ENCODE results near the gene IGHMBP2.

IGHMBP2 gene

GRCh38 chr11:68903288-68904247, at the start of gene IGHMBP2, which contains the start of gene MRPL21:
Gene IGHMBP2, plus strand, starts transcription at chr11:68903891. Its CDS starts 62 bp downstream, at chr11:68903953.
Gene MRPL21, minus strand, starts transcription at chr11:68903832. Its CDS starts 22 bp downstream, at chr11:68903810.
- H3K4me1 ChIP-seq (ENCODE audit: control insufficient read depth, insufficient read depth, low read length): no peaks in the 10 kb centered on the region
- POLR2A ChIA-PET: interaction anchor here (0.5 to 1.2 kb wide), 5 partner anchors 9 to 873 kb away, joined by 3 to 7 read pairs (median 3); partner anchors contain the start of genes NDUFS8 and TPCN2
- H3K27ac ChIP-seq (ENCODE audit: extremely low read depth, low read depth, low read length): peak within 1 kb of the TSS; percentile 40
- H3K9me3 ChIP-seq (ENCODE audit: control insufficient read depth, insufficient read depth, low read depth, low read length): no peaks in the 10 kb centered on the region
- peak within 1 kb of the TSS; percentile 99 for H3K4me3 ChIP-seq (ENCODE audit: low read depth, low read length)
- peaks cover 0 to 43% of the 10 kb centered on the region in 2 experiments; a peak in 2 of 3 replicates for H3K36me3 ChIP-seq (ENCODE audit: control insufficient read depth in 2 of 2, insufficient read depth in 1 of 2, low read length in 2 of 2)
- CTCF ChIA-PET: interaction anchor here (0.5 to 0.8 kb wide), 3 partner anchors 25 to 208 kb away, joined by 3 to 8 read pairs (median 4); no protein-coding TSS in a partner anchor
- TF ChIP-seq ZNF223 (tag by site-specific recombination; IDR thresholded peaks at IDR 0.05) (no peak), BCL11B (tag by site-specific recombination; IDR thresholded peaks at IDR 0.05; ENCODE audit: low read depth) (no peak), ZNF155 (tag by site-specific recombination; IDR thresholded peaks at IDR 0.05) (no peak), ZFP69B (tag by site-specific recombination; IDR thresholded peaks at IDR 0.05) (peak; percentile 82), ZNF24 (tag by site-specific recombination; IDR thresholded peaks at IDR 0.05) (peak; percentile 70; the same call in 1 of the 2 replicates), ZNF174 (tag by site-specific recombination; IDR thresholded peaks at IDR 0.05) (no peak), ZNF175 (tag by site-specific recombination; IDR thresholded peaks at IDR 0.05) (no peak), ZNF510 (tag by site-specific recombination; IDR thresholded peaks at IDR 0.05; ENCODE audit: insufficient replicate concordance) (no peak), ZNF596 (tag by site-specific recombination; IDR thresholded peaks at IDR 0.05) (no peak), ZFP41 (tag by site-specific recombination; IDR thresholded peaks at IDR 0.05; ENCODE audit: borderline replicate concordance) (peak; percentile 86), ZNF777 (tag by site-specific recombination; IDR thresholded peaks at IDR 0.05; ENCODE audit: borderline replicate concordance) (peak; percentile 76; the same call in 1 of the 2 replicates), ZNF146 (tag by site-specific recombination; IDR thresholded peaks at IDR 0.05) (peak; percentile 46; the same call in 1 of the 2 replicates), ZNF529 (tag by site-specific recombination; IDR thresholded peaks at IDR 0.05; ENCODE audit: insufficient replicate concordance) (no peak), ZNF76 (tag by site-specific recombination; IDR thresholded peaks at IDR 0.05; ENCODE audit: borderline replicate concordance, low read depth) (peak; percentile 83), SALL2 (tag by site-specific recombination; IDR thresholded peaks at IDR 0.05; ENCODE audit: borderline replicate concordance) (no peak), KLF16 (tag by site-specific recombination; IDR thresholded peaks at IDR 0.05) (peak; percentile 86), HOXD13 (CRISPR knock-in tag; IDR thresholded peaks at IDR 0.05; ENCODE audit: borderline replicate concordance) (no peak), ZNF548 (tag by site-specific recombination; IDR thresholded peaks at IDR 0.05) (no peak), ZNF704 (tag by site-specific recombination; IDR thresholded peaks at IDR 0.05) (no peak), PRDM1 (tag by site-specific recombination; IDR thresholded peaks at IDR 0.05) (no peak), ZNF580 (tag by site-specific recombination; IDR thresholded peaks at IDR 0.05) (peak; percentile 49; the same call in 1 of the 2 replicates), ZNF114 (tag by site-specific recombination; IDR thresholded peaks at IDR 0.05) (no peak), ZNF843 (tag by site-specific recombination; IDR thresholded peaks at IDR 0.05) (peak; percentile 56; the same call in 1 of the 2 replicates), ZNF221 (tag by site-specific recombination; IDR thresholded peaks at IDR 0.05; ENCODE audit: borderline replicate concordance) (no peak), ZNF423 (tag by site-specific recombination; IDR thresholded peaks at IDR 0.05) (no peak), ZNF585B (tag by site-specific recombination; IDR thresholded peaks at IDR 0.05) (no peak), KLF10 (tag by site-specific recombination; IDR thresholded peaks at IDR 0.05) (peak; percentile 59; the same call in 1 of the 2 replicates), SP2 (tag by site-specific recombination; IDR thresholded peaks at IDR 0.05) (peak; percentile 71), HOXC10 (CRISPR knock-in tag; IDR thresholded peaks at IDR 0.05) (no peak), ZNF544 (tag by site-specific recombination; IDR thresholded peaks at IDR 0.05) (no peak), HOXA7 (CRISPR knock-in tag; IDR thresholded peaks at IDR 0.05; ENCODE audit: borderline replicate concordance) (no peak), ZNF132 (tag by site-specific recombination; IDR thresholded peaks at IDR 0.05; ENCODE audit: borderline replicate concordance) (no peak)
- TF ChIP-seq, protein P1, sequence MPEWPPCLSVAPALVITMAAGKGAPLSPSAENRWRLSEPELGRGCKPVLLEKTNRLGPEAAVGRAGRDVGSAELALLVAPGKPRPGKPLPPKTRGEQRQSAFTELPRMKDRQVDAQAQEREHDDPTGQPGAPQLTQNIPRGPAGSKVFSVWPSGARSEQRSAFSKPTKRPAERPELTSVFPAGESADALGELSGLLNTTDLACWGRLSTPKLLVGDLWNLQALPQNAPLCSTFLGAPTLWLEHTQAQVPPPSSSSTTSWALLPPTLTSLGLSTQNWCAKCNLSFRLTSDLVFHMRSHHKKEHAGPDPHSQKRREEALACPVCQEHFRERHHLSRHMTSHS (tag by site-specific recombination; IDR thresholded peaks at IDR 0.05): no peak
- TF ChIP-seq, protein P2, sequence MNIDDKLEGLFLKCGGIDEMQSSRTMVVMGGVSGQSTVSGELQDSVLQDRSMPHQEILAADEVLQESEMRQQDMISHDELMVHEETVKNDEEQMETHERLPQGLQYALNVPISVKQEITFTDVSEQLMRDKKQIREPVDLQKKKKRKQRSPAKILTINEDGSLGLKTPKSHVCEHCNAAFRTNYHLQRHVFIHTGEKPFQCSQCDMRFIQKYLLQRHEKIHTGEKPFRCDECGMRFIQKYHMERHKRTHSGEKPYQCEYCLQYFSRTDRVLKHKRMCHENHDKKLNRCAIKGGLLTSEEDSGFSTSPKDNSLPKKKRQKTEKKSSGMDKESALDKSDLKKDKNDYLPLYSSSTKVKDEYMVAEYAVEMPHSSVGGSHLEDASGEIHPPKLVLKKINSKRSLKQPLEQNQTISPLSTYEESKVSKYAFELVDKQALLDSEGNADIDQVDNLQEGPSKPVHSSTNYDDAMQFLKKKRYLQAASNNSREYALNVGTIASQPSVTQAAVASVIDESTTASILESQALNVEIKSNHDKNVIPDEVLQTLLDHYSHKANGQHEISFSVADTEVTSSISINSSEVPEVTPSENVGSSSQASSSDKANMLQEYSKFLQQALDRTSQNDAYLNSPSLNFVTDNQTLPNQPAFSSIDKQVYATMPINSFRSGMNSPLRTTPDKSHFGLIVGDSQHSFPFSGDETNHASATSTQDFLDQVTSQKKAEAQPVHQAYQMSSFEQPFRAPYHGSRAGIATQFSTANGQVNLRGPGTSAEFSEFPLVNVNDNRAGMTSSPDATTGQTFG (tag by site-specific recombination; IDR thresholded peaks at IDR 0.05; ENCODE audit: borderline replicate concordance): 0 out of 2 replicates have a peak, but pooled peaks have one; percentile 51
